HL-60 (cell line): Measurements from ENCODE around the gene HAT1.

Experiments
- DNase-seq, 2 experiments: peaks; one replicate each; pipeline ENCODE4 v3.0.0-alpha.2; 2010 to 2020; ENCODE audit warnings: low read depth in 1 of 2, low spot score in 1 of 2
- H3K27ac ChIP-seq: fragments of 250-450 bp; sonication (Bioruptor Pico); replicated peaks from 2 replicates; pipeline ENCODE4 v1.5.1; 2020; ENCODE audit warnings: mild to moderate bottlenecking, moderate library complexity
- H3K27me3 ChIP-seq: fragments of 250-450 bp; sonication (Bioruptor Pico); 2 replicates; pipeline ENCODE4 v1.5.1; 2021; ENCODE audit warnings: mild to moderate bottlenecking, moderate library complexity; ENCODE audit not compliant: insufficient read depth, poor library complexity, severe bottlenecking
- H3K4me3 ChIP-seq: replicated peaks from 2 replicates; pipeline ENCODE4 v1.5.1; 2011; ENCODE audit warnings: mild to moderate bottlenecking, control low read depth, low read length; ENCODE audit not compliant: insufficient read depth
- GABPA ChIP-seq: IDR thresholded peaks from 2 replicates; pipeline ENCODE4 v1.6.1; 2012; ENCODE audit warnings: low read depth
- POLR2AphosphoS5 ChIP-seq: IDR thresholded peaks from 2 replicates; pipeline ENCODE4 v1.6.1; 2012; ENCODE audit warnings: low read depth
- REST ChIP-seq: IDR thresholded peaks from 2 replicates; pipeline ENCODE4 v1.6.1; 2012; ENCODE audit warnings: low read depth; ENCODE audit not compliant: insufficient replicate concordance
- SPI1 ChIP-seq: IDR thresholded peaks from 2 replicates; pipeline ENCODE4 v1.6.1; 2012; ENCODE audit warnings: low read depth, mild to moderate bottlenecking, borderline replicate concordance
- TF ChIP-seq, protein P1 (sequence below): IDR thresholded peaks from one replicate; pipeline ENCODE4 v1.5.1; 2011; ENCODE audit warnings: low read length, control low read depth, inconsistent platforms; ENCODE audit not compliant: insufficient read depth

HAT1 gene

GRCh38 chr2:171882089-171882769 is 40.0 kb upstream of the HAT1 start:
- TF ChIP-seq GABPA (no peak), REST (no peak)
- no peak overlapping the region for H3K4me3 ChIP-seq
- no peaks in the 10 kb centered on the region for H3K27me3 ChIP-seq
- H3K27ac ChIP-seq = no peak overlapping the region
- DNase-seq = no peak

DNA sequence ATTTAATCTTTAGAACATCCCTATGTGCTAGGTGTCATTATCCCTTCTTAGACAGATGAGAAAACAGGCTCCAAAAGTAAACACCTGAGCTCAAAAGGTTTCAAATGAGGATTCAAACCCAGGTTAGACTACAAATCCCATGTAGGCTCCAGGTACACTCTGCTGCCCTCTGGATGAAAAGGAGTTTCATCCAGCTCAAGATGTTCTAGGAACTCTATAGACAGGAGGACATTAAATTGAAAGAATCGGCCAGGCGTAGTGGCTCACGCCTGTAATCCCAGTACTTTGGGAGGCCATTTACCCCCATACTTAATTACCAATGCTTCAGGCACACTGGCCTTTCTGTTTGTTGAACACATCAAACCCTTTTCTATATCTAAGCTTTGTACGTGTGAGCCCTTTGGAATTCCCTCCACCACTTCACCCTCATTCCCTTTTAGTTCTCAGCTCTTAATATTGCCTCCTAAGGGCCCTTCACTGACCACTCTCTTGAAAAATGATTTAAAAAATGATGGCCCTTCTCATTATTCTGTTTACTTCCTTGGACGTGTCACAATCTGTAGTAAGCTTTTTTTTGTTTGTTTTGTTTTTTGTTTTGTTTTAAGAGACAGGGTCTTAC is 38.9 kb upstream of the HAT1 start:
- H3K27me3 ChIP-seq = no peaks in the 10 kb centered on the region
- no peak for TF ChIP-seq REST
- no peak for TF ChIP-seq POLR2AphosphoS5
- TF ChIP-seq GABPA = no peak
- no peak for TF ChIP-seq SPI1
- TF ChIP-seq, protein P1, sequence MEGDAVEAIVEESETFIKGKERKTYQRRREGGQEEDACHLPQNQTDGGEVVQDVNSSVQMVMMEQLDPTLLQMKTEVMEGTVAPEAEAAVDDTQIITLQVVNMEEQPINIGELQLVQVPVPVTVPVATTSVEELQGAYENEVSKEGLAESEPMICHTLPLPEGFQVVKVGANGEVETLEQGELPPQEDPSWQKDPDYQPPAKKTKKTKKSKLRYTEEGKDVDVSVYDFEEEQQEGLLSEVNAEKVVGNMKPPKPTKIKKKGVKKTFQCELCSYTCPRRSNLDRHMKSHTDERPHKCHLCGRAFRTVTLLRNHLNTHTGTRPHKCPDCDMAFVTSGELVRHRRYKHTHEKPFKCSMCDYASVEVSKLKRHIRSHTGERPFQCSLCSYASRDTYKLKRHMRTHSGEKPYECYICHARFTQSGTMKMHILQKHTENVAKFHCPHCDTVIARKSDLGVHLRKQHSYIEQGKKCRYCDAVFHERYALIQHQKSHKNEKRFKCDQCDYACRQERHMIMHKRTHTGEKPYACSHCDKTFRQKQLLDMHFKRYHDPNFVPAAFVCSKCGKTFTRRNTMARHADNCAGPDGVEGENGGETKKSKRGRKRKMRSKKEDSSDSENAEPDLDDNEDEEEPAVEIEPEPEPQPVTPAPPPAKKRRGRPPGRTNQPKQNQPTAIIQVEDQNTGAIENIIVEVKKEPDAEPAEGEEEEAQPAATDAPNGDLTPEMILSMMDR = no peak

DNA sequence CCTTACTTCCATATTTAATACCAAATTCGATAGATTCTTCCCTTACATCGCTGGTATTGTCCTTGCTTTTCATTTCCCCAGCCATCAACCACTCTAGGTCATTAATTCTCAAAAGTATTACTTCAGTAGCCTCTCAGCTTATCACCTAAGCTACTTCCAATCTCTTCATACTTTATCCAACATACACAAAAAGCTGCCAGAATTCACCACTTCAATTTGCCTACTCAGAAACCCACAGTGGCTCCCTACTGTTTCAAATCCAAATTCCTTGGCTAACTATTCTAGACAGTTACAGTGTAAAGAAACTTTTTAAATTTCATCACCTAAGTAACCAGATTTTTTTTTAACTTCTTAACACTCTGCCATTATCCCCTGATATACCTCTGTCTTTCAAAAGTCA is 32.9 kb upstream of the HAT1 start:
- no peak overlapping the region for H3K27ac ChIP-seq

More for the DNA sequence above, 38.9 kb upstream of the HAT1 start:
- H3K4me3 ChIP-seq = no peak overlapping the region
- DNase-seq = no peak
- H3K27ac ChIP-seq = no peak overlapping the region

More for the DNA sequence above, 32.9 kb upstream of the HAT1 start:
- Histone ChIP-seq H3K4me3 (no peak overlapping the region), H3K27me3 (no peaks in the 10 kb centered on the region)
- no peak for DNase-seq
- TF ChIP-seq POLR2AphosphoS5 = no peak
- TF ChIP-seq, protein P1 = no peak
- TF ChIP-seq REST = no peak
- TF ChIP-seq GABPA = no peak
- TF ChIP-seq SPI1 = no peak
